PC-3 (cell line): ENCODE results near the gene PLXNB2. TPM values are rescaled to one million over a fixed set of nuclear protein-coding genes. Genes with fewer than 3 reads are reported as not detected.

Experiments
- ATAC-seq: fragments of 200-7000 bp; cut with Tn5 transposase; 2 replicates; pipeline ENCODE4 v1.9.1; 2020; ENCODE audit warnings: mild to moderate bottlenecking, moderate library complexity
- BruUV-seq: library from RNA; stranded (reverse); fragments of 400-500 nt; replicated peaks from 2 replicates; lab custom pipeline; 2021; lab: Mats Ljungman, UMichigan
- CTCF ChIA-PET: fragments of 300-600 bp; sonication (Branson Sonifier 250); formaldehyde crosslinking; loops from one replicate; lab custom pipeline; 2022; ENCODE audit warnings: antibody characterized with exemption; lab: Charles Lee
- POLR2A ChIA-PET: fragments of 300-600 bp; sonication (Branson Sonifier 250); formaldehyde crosslinking; loops from one replicate; lab custom pipeline; 2022; ENCODE audit warnings: antibody characterized with exemption; ENCODE audit not compliant: unreplicated experiment; lab: Charles Lee
- DNase-seq: peaks from one replicate; pipeline ENCODE4 v3.0.0-alpha.2; 2015
- H2AFZ ChIP-seq: fragments of 300-600 bp; sonication (generic); 2 replicates; pipeline ENCODE4 v1.6.0; 2016; ENCODE audit warnings: antibody characterized with exemption, low read length
- H3F3A ChIP-seq: fragments of 300-600 bp; sonication (generic); one replicate; pipeline ENCODE4 v1.6.0; 2017; ENCODE audit warnings: antibody characterized with exemption, low read length, control low read depth, mild to moderate bottlenecking; ENCODE audit not compliant: unreplicated experiment
- H3K27ac ChIP-seq: fragments of 300-600 bp; sonication (generic); 2 replicates; pipeline ENCODE4 v1.5.1; 2016; ENCODE audit warnings: mild to moderate bottlenecking, low read length
- H3K27me3 ChIP-seq: fragments of 300-600 bp; sonication (generic); 2 replicates; pipeline ENCODE4 v1.6.1; 2016; ENCODE audit warnings: low read length, mixed read lengths
- H3K36me3 ChIP-seq: fragments of 300-600 bp; sonication (generic); 2 replicates; pipeline ENCODE4 v1.6.1; 2016; ENCODE audit warnings: low read depth, mixed run types, low read length, mixed read lengths
- H3K4me1 ChIP-seq: fragments of 300-600 bp; sonication (generic); 2 replicates; pipeline ENCODE4 v1.5.1; 2016; ENCODE audit warnings: low read length; ENCODE audit not compliant: insufficient read depth
- H3K4me2 ChIP-seq: fragments of 300-600 bp; sonication (generic); 2 replicates; pipeline ENCODE4 v1.6.0; 2016; ENCODE audit warnings: low read length
- H3K4me3 ChIP-seq: fragments of 300-600 bp; sonication (generic); 2 replicates; pipeline ENCODE4 v1.5.1; 2016; ENCODE audit warnings: mild to moderate bottlenecking, low read length, mixed read lengths
- H3K79me2 ChIP-seq: fragments of 300-600 bp; sonication (generic); 2 replicates; pipeline ENCODE4 v1.6.1; 2017; ENCODE audit warnings: low read length, mixed read lengths
- H3K9ac ChIP-seq: fragments of 300-600 bp; sonication (generic); 2 replicates; pipeline ENCODE4 v1.6.0; 2016; ENCODE audit warnings: mild to moderate bottlenecking, low read length
- H3K9me2 ChIP-seq: fragments of 300-600 bp; sonication (generic); replicated peaks from 2 replicates; pipeline ENCODE4 v1.6.1; 2016; ENCODE audit warnings: mixed run types, low read length, mixed read lengths
- H3K9me3 ChIP-seq: fragments of 300-600 bp; sonication (generic); 2 replicates; pipeline ENCODE4 v1.6.1; 2016; ENCODE audit warnings: low read length, mixed read lengths
- H4K20me1 ChIP-seq: fragments of 300-600 bp; sonication (generic); 2 replicates; pipeline ENCODE4 v1.6.1; 2016; ENCODE audit warnings: low read length, mixed read lengths
- EZH2 ChIP-seq: fragments of 300-600 bp; sonication (generic); IDR thresholded peaks from one replicate; pipeline ENCODE4 v1.6.1; 2017; ENCODE audit warnings: antibody characterized with exemption, mild to moderate bottlenecking, low read length; ENCODE audit not compliant: unreplicated experiment
- EZH2phosphoT487 ChIP-seq: fragments of 300-600 bp; sonication (generic); IDR thresholded peaks from 2 replicates; pipeline ENCODE4 v1.6.1; 2018; ENCODE audit warnings: mild to moderate bottlenecking, antibody characterized with exemption, low read length, borderline replicate concordance
- intact Hi-C: fragments of 100-400 bp; cut with micrococcal nuclease; formaldehyde crosslinking; loops from 2 replicates; pipeline ENCODE4 v1.9.0; 2023
- total RNA-seq: library from RNA; depleted of rRNA; stranded (reverse); fragments of >200 nt; gene quantifications from 2 replicates; pipeline ENCODE4 v1.2.3, GENCODE V29; 2014; rRNA removed
- TF ChIP-seq, protein P1 (sequence below): fragments of 300-600 bp; sonication (generic); conservative IDR thresholded peaks from 2 replicates; pipeline ENCODE4 v1.5.1; 2017; ENCODE audit warnings: antibody characterized with exemption, low read depth, mild to moderate bottlenecking, low read length

Gene PLXNB2
- total RNA-seq, 1 experiment from 2014 or later: 68.2 TPM

DNA sequence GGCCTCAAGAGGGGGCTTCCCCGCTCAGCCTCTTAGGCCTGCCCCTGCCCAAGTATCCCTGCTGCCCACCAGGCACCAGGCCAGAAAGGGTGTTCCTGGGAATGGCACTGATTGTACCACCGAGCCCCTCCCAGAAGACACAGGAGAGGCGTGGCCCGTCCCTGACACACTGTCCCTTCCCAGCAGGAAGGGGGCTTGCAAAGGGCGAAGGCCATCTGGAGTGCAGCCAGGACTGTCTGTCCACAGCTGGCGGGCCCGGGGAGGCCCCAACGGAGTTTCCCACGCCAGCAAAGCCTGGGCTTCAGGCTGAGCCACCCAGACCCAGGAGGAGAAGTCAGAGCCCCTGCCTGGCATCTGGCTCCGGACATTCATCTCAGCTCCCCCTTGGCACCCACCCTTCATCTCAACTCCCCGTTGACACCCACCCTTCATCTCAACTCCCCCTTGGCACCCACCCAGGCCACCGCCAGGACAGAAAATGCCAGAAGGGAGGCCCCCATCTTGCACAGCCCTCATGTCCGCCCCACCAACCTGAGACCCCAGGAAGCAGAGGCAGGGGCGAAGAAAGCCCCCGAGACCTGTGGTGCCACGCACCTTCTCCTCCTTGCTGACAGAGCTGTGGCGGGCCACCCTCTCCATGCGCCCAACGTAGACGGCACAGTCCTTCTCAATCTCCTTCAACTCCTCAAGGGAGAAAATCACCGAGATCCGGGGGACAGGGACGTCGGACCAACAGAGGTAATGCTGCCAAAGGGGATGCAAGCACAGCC lies 82.1 kb downstream of the PLXNB2 start:
- no peaks in the 10 kb centered on the region for H3K27me3 ChIP-seq
- H3K9me2 ChIP-seq: no peaks in the 10 kb centered on the region
- BruUV-seq: no TSS peak
- H3K9ac ChIP-seq: no peak overlapping the region
- no peaks in the 10 kb centered on the region for H3K9me3 ChIP-seq
- H2AFZ ChIP-seq: no peak overlapping the region
- no peak overlapping the region for H3K4me3 ChIP-seq
- H3K4me1 ChIP-seq: no peaks in the 10 kb centered on the region
- ChIA-PET POLR2A (no interaction called here), CTCF (no interaction called here)
- H3F3A ChIP-seq: no peaks in the 10 kb centered on the region
- intact Hi-C loops: no loop called here
- H3K27ac ChIP-seq: no peak overlapping the region
- H3K4me2 ChIP-seq: no peak overlapping the region
- TF ChIP-seq EZH2: no peak
- TF ChIP-seq EZH2phosphoT487: no peak
- TF ChIP-seq, protein P1, sequence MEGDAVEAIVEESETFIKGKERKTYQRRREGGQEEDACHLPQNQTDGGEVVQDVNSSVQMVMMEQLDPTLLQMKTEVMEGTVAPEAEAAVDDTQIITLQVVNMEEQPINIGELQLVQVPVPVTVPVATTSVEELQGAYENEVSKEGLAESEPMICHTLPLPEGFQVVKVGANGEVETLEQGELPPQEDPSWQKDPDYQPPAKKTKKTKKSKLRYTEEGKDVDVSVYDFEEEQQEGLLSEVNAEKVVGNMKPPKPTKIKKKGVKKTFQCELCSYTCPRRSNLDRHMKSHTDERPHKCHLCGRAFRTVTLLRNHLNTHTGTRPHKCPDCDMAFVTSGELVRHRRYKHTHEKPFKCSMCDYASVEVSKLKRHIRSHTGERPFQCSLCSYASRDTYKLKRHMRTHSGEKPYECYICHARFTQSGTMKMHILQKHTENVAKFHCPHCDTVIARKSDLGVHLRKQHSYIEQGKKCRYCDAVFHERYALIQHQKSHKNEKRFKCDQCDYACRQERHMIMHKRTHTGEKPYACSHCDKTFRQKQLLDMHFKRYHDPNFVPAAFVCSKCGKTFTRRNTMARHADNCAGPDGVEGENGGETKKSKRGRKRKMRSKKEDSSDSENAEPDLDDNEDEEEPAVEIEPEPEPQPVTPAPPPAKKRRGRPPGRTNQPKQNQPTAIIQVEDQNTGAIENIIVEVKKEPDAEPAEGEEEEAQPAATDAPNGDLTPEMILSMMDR: no peak
- peaks cover 3% of the 10 kb centered on the region; the same call in 1 of the 2 replicates for H3K36me3 ChIP-seq
- ATAC-seq (no peak), DNase-seq (no peak)
- H4K20me1 ChIP-seq: no peaks in the 10 kb centered on the region
- H3K79me2 ChIP-seq: no peaks in the 10 kb centered on the region

Other genes starting within 250 kb of the PLXNB2 start
- not detected in 2 replicates for gene TTLL8, start 249.3 kb downstream of the PLXNB2 start, total RNA-seq
- 0.62 TPM in 1 of 2 replicates, not detected in the other for gene MLC1, start 222.2 kb downstream of the PLXNB2 start, total RNA-seq
- 0.26 and 1.6 TPM in 2 replicates for gene MOV10L1, start 217.6 kb downstream of the PLXNB2 start, total RNA-seq
- 9.4 and 11.9 TPM in 2 replicates for gene PANX2, start 136.9 kb downstream of the PLXNB2 start, total RNA-seq
- 53.4 and 59.8 TPM in 2 replicates for gene TRABD, start 121.7 kb downstream of the PLXNB2 start, total RNA-seq
- 32.8 and 37.4 TPM in 2 replicates for gene SELENOO, start 106.6 kb downstream of the PLXNB2 start, total RNA-seq
- gene TUBGCP6, start 62.6 kb downstream of the PLXNB2 start, total RNA-seq: 32.1 and 39.5 TPM in 2 replicates
- gene HDAC10, start 56.4 kb downstream of the PLXNB2 start, total RNA-seq: 25.8 and 34.5 TPM in 2 replicates
- gene MAPK12, start 46.0 kb downstream of the PLXNB2 start, total RNA-seq: 22.4 and 22.5 TPM in 2 replicates
- gene MAPK11, start 37.3 kb downstream of the PLXNB2 start, total RNA-seq: 7.0 and 7.6 TPM in 2 replicates
- 1.1 and 1.7 TPM in 2 replicates for gene DENND6B, start 19.4 kb upstream of the PLXNB2 start, total RNA-seq
- gene PPP6R2, start 35.7 kb upstream of the PLXNB2 start, total RNA-seq: 46.2 and 54.0 TPM in 2 replicates
- 48.5 and 67.1 TPM in 2 replicates for gene SBF1, start 167.4 kb upstream of the PLXNB2 start, total RNA-seq
- 0.98 and 1.8 TPM in 2 replicates for gene ADM2, start 173.9 kb upstream of the PLXNB2 start, total RNA-seq
- not detected in 2 replicates for gene MIOX, start 179.2 kb upstream of the PLXNB2 start, total RNA-seq
- 42.4 and 52.2 TPM in 2 replicates for gene LMF2, start 200.1 kb upstream of the PLXNB2 start, total RNA-seq
- gene NCAPH2, start 200.6 kb upstream of the PLXNB2 start, total RNA-seq: 75.4 and 92.1 TPM in 2 replicates
- 5.7 and 5.8 TPM in 2 replicates for gene SCO2, start 218.0 kb upstream of the PLXNB2 start, total RNA-seq
- gene TYMP, start 222.4 kb upstream of the PLXNB2 start, total RNA-seq: 12.3 and 21.8 TPM in 2 replicates
- 0.35 TPM in 1 of 2 replicates, not detected in the other for gene KLHDC7B, start 238.3 kb upstream of the PLXNB2 start, total RNA-seq